Epidermal melanocyte (primary cell): Measurements from ENCODE around the gene ISCU.
A peak's percentile ranks its signal among the peaks of the same experiment; 100 is the strongest.
"Not testable (repeated sequence)": the region's sequence is repeated elsewhere in the genome, so short reads cannot be mapped to it uniquely, and the experiment has no call there.

Experiments used
- DNase-seq: peaks from one replicate; pipeline ENCODE4 v3.0.0; 2011; ENCODE audit warnings: low spot score; ENCODE audit not compliant: insufficient read length

Gene ISCU

GRCh38 chr12:108542320-108542719, 20.1 kb upstream of the ISCU start:
- DNase-seq: no peak

GRCh38 chr12:108543652-108544051, 18.7 kb upstream of the ISCU start:
- DNase-seq: no peak

DNA sequence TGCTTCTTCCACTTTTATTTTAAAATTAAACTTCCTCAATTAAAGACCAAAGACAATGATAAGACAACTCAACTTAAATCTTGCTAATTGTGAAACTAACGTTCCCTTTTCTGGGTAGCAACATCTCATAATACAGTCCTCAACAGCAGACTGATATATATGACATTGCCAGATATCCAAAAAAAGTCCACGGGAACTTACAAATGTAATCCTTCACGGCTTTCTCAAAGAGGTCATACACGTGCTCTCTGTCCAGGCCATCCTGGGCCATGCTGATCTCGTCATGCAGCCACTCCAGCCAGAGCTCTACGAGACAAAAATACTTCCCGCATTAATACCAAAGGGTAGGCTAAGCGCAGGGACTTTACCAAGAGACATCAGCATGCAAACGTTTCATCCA, 14.7 kb upstream of the ISCU start:
- DNase-seq: no peak

DNA sequence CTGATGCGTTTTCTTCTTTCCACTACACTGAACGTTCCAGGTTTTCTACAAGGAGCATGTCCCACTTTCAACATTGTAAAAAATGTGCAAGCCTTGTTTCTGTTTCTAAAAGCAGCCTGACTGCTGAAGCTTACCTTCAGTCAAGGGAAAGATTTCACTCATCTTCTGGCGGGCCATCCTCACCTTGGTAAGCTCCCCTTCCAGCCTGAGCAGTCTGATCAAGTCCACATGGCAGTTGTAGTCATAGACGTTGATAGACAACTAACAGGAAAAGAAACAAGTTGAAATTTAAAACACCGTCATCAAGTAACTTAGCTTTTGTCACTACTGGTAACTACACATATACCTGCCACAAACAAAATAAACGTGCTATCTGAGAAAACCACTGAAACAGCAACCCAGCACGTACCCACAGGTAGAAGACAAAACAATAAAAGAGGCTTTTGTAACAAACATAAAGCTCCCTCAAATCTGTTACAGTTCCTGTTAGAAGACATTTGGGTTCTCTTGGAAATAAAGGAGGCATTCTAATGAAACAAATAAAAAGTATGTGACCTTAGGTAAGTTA, 13.4 kb upstream of the ISCU start:
- DNase-seq: no peak

DNA sequence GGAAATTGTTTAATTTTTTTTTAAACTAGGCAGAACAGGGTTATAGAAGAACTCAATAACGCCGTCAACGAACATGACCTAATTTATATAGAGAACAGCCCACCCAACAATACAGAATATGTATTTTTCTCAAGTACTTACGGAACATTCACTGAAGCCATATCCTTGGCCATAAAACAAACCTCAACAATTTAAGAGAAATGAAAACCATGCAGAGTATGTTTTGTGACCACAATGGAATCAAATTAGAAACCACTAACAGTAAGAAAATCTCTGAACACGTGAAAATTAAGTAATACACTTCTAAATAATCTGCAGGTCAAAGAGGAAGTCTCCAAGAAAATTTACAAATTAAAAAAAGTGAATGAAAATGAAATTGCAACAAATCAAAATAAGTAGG, 10.9 kb upstream of the ISCU start:
- no peak for DNase-seq

- DNase-seq: no peak
These were observed 8.6 kb upstream of the ISCU start for GRCh38 chr12:108553799-108554198.

- DNase-seq: not testable (repeated sequence)
These were observed 7.0 kb upstream of the ISCU start for GRCh38 chr12:108555383-108555782.

DNA sequence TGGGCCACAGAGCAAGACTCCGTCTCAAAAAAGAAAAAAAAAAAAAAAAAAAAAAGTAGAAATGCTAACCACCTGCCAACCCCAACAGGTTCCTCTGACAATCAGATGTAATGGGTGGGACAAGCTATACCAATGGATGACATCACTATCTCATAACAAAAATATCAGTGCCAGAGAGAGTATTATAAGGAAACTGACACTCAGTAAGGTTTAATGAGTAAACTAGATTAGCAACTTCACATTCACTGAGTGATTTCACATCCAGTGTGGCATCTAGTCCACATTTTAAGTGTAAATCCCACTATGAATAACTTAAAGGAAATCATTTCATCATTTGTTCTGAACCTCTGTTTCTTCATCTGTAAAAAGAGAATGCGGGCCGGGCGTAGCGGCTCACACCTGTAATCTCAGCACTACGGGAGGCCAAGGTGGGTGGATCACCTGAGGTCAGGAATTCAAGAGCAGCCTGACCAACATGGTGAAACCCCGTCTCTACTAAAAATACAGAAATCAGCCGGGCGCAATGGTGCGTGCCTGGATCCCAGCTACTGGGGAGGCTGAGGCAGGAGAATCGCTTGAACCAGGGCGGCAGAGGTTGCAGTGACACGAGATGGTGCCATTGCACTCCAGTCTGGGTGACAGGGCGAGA, 3.3 kb upstream of the ISCU start:
- DNase-seq: no peak

GRCh38 chr12:108559748-108560147, 2.6 kb upstream of the ISCU start:
- no peak for DNase-seq

GRCh38 chr12:108560321-108560721, 2.1 kb upstream of the ISCU start:
- DNase-seq: no peak

GRCh38 chr12:108560752-108561719, 1.4 kb upstream of the ISCU start, which contains the start of gene SART3:
Gene SART3 (minus strand): TSS chr12:108561173. CDS start chr12:108561154, 19 bp downstream.
- peak; percentile 92 for DNase-seq

DNA sequence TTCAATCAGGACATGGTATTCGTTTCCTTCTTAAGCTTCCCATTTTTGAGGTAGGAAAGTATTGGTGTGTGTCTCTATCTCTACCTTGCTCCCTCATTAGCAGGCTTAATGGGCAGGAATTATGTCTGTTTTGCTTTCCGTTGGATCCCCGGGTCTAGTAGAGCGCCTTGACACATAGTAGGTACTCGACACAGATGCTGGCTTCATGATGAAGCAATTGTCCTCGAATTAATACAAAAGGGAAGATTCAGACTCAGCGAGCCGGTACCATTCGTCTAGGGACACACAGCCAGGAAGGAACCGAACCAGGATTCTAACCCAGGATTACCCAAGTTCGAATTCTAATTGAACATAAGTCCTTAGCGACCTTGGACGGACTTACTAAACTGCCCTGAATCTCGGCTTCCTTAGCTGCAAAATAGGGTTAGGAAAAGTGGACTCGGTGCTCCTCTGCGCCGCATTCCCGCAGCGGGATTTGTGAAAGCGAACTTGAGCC, 496 bp upstream of the ISCU start:
- DNase-seq: no peak

DNA sequence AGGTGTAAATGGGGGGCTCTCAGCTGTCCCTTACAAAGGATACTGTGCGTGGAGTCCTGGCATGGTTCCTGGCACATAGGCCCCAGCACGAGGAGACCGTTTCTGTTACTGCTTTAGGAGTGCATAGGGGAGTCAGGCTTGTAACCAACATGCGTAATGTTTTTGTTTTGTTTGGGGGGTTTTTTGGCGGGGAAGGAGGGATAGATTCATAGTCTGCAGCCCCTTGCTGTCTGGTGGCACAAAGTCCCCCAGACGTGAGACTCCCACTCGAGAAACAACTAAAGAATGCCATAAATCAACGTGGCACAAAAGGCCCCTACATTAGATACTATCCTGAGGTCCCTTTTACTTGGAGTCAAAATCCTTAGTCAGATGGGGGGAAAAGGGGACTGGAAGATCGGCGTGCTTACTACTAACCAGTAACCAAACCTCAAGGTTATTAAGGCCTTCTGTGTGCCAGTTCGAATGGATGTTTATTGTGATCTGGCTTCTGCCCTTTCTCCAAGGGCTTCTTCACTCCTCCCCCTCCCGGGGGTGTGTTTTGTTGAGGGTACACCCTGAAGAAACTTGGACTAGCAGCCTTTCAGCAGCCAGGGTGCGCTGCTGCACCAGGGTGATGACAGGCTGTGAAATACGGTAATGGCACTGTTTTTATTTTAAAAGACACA, 874 bp downstream of the ISCU start:
- peak; percentile 87 for DNase-seq

GRCh38 chr12:108563804-108564151, 1.4 kb downstream of the ISCU start:
- no peak for DNase-seq

DNA sequence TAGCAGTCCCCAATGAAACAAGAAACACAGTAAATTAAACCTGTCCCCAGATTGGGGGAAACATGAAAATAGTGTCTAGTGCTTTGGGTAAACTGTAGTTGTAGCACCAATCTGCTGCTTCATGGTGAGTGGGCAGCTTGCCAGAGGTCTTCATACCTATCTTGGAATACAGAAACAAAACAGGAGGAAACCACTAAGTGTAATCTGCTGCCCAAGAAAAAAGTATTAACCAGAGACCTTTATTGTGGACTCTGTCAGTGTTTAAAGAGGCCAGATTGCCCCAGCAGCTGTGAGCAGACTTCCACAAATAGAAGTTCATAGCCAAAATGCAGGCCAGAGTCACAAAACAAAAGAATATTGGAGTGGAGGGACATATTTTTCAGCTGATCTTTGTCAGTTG, 2.3 kb downstream of the ISCU start:
- no peak for DNase-seq

GRCh38 chr12:108565146-108565545, 2.8 kb downstream of the ISCU start:
- DNase-seq: no peak

DNA sequence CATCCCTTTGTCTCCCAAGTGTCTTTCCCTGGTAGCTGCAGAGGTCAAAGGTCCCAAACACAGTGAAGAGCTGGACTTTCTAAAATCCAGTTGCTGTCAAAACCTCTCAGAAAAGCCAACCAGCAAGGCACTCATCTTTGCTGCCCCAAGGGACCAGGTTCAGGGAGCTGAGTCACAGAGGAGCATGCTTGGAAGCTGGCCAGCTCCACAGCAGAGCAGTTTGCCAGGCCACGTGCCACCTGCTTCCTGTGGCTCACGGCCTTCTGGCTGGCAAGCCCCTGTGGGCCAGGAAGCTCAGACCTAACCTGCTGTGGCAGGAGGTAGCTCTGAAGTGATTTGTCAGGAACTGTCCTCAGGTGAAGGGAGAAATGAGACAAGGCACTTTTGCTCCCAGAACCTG, 3.6 kb downstream of the ISCU start:
- DNase-seq: no peak

GRCh38 chr12:108566452-108566851, 4.1 kb downstream of the ISCU start:
- DNase-seq: no peak

- DNase-seq: no peak
These were observed 5.3 kb downstream of the ISCU start for GRCh38 chr12:108567406-108568337.

DNA sequence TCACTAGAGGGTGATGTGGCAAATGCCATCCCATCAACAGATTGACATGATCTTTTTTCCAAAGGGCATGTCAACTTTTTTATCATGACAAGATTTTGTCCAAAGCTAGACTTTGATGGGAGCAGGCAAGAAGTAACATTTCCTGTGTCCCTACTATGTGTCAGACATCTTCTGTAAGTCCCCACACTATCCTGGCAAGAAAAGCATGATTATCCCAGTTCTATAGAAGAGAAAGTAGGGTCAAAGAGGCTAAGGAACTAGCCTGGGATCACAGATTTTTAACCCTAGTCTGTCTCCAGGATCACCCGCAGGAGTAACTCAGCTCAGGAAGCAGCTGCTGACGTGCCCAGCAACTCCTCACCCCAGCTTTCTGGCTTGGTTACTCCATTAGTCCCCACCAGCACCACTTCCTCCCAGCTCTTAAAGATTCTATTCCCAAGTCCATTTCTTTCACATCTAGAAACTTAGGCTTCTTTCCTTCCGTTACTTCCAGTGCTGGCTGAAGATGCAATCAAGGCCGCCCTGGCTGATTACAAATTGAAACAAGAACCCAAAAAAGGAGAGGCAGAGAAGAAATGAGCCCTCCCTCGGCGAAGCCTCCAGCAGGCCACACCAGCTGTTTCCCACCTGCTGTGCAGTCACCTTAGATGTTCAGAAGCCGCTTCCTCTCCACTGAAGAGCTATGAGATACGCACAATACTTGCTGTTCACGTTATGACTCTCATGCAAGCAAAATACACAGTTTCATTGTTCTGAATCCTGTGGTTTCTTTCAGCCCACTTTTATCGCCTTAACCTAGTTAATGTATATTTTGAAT, 6.2 kb downstream of the ISCU start:
- no peak for DNase-seq
